ENCODE data around the gene SCP2.

DNA sequence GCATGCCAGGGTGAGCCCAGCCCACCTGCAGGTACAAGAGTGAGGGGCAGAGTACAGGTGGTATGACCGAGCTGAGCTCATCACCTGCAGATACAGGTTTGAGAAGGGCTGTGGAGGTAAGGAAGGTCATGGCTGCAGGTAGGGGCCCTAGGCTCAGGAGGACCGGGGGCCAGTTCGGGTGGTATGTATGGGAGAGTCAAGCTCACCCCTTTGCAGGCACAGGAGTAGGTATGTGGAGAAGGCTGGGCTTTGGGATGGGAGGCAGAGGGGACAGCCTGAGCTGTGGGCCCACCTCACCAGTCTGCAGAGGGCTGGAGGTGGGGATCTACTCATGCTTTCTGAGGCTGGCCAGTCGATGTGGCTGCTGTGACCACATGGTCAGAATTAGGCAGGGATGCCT, 152.2 kb downstream of the SCP2 start:
- TF ChIP-seq SMC3 (IDR thresholded peaks at IDR 0.05; ENCODE audit: low read depth, low read length) (no peak), POLR2AphosphoS5 (IDR thresholded peaks at IDR 0.05; ENCODE audit: low read depth, low read length) (no peak), YY1 (IDR thresholded peaks at IDR 0.05; ENCODE audit: low read depth) (no peak), RCOR1 (IDR thresholded peaks at IDR 0.05; ENCODE audit: low read length) (no peak), TCF12 (IDR thresholded peaks at IDR 0.05) (no peak), SIN3A (IDR thresholded peaks at IDR 0.05; ENCODE audit: borderline replicate concordance, low read depth, low read length) (no peak), RAD21 (IDR thresholded peaks at IDR 0.05; ENCODE audit: low read length) (no peak), EZH2phosphoT487 (IDR thresholded peaks at IDR 0.05; ENCODE audit: borderline replicate concordance, low read depth) (no peak)
- TF ChIP-seq, protein P1, sequence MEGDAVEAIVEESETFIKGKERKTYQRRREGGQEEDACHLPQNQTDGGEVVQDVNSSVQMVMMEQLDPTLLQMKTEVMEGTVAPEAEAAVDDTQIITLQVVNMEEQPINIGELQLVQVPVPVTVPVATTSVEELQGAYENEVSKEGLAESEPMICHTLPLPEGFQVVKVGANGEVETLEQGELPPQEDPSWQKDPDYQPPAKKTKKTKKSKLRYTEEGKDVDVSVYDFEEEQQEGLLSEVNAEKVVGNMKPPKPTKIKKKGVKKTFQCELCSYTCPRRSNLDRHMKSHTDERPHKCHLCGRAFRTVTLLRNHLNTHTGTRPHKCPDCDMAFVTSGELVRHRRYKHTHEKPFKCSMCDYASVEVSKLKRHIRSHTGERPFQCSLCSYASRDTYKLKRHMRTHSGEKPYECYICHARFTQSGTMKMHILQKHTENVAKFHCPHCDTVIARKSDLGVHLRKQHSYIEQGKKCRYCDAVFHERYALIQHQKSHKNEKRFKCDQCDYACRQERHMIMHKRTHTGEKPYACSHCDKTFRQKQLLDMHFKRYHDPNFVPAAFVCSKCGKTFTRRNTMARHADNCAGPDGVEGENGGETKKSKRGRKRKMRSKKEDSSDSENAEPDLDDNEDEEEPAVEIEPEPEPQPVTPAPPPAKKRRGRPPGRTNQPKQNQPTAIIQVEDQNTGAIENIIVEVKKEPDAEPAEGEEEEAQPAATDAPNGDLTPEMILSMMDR (IDR thresholded peaks at IDR 0.05): no peak
- TF ChIP-seq, protein P2, sequence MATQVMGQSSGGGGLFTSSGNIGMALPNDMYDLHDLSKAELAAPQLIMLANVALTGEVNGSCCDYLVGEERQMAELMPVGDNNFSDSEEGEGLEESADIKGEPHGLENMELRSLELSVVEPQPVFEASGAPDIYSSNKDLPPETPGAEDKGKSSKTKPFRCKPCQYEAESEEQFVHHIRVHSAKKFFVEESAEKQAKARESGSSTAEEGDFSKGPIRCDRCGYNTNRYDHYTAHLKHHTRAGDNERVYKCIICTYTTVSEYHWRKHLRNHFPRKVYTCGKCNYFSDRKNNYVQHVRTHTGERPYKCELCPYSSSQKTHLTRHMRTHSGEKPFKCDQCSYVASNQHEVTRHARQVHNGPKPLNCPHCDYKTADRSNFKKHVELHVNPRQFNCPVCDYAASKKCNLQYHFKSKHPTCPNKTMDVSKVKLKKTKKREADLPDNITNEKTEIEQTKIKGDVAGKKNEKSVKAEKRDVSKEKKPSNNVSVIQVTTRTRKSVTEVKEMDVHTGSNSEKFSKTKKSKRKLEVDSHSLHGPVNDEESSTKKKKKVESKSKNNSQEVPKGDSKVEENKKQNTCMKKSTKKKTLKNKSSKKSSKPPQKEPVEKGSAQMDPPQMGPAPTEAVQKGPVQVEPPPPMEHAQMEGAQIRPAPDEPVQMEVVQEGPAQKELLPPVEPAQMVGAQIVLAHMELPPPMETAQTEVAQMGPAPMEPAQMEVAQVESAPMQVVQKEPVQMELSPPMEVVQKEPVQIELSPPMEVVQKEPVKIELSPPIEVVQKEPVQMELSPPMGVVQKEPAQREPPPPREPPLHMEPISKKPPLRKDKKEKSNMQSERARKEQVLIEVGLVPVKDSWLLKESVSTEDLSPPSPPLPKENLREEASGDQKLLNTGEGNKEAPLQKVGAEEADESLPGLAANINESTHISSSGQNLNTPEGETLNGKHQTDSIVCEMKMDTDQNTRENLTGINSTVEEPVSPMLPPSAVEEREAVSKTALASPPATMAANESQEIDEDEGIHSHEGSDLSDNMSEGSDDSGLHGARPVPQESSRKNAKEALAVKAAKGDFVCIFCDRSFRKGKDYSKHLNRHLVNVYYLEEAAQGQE (IDR thresholded peaks at IDR 0.05; ENCODE audit: low read depth, low read length): no peak

Measured in SK-N-SH (cell line).